ENCODE results near the gene RAB11FIP5.

RAB11FIP5 gene

GRCh38 chr2:73082523-73083410 is 30.0 kb downstream of the RAB11FIP5 start:
- DNase-seq: no peak

DNA sequence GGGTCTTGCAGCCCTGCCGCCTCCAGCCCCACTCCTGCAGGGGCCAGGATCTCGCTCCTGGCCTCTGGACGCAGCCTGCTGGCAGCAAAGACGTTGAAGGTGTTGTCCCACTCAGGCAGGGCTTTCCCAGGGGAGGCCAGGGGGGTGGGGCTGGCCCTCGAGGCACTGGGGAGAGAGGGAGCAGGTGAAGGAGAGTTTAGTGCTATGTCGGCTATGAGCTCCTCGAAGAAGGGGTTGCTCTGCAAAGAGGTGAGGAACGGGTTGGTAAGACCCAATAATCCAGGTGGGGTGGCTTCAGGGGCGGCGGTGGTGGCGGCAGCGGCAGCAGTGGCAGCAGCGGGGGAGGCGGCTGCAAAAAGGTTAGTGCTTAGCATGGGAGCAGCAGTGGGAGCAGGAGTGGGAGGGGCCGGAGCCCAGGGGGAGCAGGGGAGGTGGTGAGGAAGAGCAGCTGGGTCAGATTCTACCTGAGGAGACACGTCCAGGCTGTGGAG is 31.5 kb downstream of the RAB11FIP5 start:
- peak; percentile 12 to 60 for DNase-seq

DNA sequence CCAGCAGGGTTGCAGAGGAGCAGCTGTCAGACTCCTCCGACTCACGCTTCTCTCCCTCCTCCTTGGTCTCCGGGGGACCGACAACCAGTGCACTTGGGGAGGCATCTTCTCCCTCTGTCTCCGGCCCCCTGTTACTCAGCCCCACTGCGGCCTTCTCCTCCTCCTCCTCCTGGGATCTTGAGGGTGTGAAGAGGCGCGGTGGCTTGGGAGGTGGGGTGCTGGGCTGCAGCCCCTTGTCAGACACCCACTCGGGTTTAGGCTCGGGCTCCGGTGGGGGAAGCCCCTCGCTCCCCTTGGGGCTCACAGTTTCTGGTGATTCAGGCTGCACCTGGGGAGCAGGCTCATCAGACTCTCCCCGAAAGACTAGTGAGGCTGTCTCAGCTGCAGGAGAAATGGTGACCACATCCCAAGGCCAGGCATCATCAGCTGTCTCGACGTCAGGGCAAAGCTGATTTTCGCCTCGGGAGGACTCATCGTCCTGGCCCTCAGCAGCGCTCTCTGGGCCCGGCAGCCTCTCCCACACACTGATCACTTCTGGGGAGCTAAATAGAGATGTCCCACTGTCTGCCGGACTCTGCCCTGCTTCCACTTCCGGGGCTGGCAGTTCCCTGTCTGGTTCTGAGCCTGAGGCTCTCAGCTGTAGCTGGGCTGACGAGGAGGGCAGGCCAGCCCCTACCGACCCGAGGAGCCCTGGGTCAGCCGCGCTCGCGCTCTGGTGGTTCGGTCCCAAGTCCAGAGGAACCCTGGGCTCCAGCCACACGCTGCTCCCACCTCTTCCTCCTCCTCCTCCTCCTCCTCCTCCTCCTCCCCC is 32.2 kb downstream of the RAB11FIP5 start:
- no peak for DNase-seq

DNA sequence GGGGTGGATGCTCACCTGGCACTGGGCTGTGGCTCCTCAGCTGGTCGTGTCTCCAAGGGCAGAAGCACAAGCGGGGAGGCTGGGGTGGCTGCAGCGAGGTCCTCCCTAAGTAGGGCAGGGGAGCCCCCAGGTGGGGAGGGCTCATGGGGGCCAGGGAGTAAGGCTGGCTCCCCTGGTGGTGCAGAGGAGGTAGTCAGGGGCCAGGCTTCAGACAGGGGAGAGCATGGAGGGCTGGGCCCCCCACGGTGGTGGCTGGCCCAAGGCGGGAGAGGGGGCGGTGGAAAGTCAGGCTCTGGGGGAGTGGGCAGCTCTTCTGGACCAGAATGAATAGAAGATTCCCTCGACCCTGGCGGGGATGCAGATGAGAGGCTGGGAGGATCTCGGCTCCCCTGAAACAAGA is 33.1 kb downstream of the RAB11FIP5 start:
- no peak for DNase-seq

DNA sequence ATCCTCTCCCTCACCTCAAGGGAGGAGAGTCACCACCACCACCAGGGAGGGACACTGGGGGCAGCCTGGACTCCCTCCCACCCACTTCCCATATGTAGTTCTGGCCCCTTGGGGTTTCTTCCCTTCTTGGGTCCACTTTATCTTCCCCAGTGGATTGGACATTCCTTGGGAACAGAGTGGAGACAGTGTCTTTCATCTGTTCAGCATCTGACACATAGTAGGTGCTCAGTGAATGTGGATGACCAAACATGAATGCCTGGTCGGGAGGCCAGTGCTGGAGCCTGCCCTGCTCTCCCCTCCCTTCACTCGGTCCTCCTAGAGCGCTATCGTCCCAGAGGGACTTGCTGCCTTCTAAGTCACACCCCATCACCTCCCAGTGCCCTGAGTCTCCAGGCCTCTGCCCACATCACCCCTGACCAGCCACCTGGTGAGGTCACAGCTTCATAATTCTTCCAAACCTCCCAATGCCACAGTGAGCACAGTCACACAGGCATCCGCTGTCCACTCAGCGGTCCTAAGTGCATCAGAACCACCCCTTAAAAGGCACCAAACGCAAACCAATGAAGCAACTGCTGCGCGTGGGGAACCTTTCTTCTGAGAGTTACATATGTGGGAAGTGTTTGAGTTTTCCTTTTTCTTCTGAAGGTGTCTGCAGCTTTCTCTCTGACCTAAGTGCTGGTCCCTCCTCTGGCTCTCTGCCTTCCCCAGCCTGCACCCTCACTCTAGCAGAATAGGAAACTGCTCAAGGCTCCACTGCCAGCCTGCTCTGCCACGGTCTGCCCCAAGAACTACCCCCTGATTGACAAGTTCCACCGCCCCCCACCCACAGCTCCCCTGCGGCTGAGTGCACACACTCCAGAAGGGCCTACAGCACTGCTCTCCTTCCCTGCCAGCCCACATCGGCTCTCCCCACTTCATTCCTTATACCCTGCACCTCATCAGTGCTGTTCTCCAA is 34.0 kb downstream of the RAB11FIP5 start:
- DNase-seq: no peak

GRCh38 chr2:73077424-73077795 is 35.3 kb downstream of the RAB11FIP5 start:
- DNase-seq: no peak

DNA sequence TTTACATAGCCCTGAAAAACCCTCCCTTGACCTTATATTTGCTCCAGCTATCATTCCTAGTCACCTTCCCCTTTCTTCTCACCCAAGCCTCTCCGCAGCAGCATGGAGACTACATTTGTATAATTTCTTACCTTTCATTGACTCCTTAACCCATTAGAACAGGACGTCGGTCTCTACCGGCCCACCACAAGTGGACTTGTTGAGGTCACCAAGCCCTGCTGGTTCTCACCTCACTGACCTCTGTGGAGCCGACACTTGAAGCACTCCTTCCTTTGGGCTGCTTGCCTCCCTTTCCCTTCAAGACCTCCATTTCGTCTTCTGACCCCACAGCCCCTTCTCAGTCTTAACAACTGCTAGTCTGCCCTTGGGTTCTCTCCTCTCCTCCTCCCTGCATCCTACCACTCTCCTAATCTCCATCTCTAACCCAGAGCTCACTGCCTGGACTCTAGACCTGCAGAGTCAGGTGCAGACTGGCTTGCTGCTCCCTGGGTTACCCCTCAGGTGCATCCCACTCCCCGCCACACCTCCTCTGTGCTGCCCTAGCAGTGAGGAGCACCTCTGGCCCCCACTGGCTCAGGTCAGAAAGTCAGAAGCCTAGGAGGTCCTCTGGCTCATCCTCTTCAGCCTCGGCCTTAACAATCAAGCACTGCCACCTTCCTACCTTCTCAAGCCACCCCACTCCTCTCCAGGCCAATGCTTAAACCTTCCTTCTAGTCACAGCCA is 35.9 kb downstream of the RAB11FIP5 start:
- DNase-seq: no peak

- DNase-seq: no peak
Measured at GRCh38 chr2:73075477-73076373, 37.0 kb downstream of the RAB11FIP5 start.

- DNase-seq: no peak
Measured at GRCh38 chr2:73074110-73075069, 38.4 kb downstream of the RAB11FIP5 start.

DNA sequence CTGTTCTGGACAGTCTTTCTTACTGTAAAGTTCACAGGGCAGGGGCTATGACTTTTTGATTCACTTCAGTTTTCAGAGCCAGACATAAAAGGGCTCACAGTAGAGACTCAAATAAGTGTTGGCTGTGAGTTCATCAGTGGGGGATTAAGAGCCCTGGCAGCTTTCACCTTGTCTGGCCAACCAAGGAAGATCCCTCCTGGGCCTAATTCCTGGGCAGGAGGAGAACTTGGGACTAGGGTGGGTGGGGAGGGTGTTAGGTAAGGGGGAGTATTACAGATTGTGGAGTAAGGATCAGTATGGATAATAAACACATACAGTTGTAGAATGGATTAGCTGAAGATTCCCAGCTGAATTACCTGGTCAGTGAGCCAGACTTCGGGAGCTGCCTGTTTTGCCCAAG is 40.3 kb downstream of the RAB11FIP5 start:
- no peak for DNase-seq

DNA sequence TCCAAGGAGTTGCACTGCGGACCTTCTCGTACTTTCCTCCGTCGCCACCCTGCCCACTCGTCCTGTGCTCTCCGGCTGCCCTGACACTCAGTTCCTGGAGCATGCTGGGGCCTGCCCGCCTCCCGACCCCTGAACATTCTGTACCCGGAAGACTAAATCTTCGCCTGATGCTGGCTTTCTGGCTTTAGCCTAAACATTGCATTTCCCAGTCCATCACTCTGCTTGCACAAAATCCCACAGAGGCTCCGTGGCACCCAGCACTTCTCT is 40.7 kb downstream of the RAB11FIP5 start:
- no peak for DNase-seq

- peak; percentile 85 to 97 for DNase-seq
Measured at GRCh38 chr2:73071360-73072128, 41.2 kb downstream of the RAB11FIP5 start, which contains the start of gene SFXN5. Gene SFXN5 (minus strand): TSS chr2:73071712. CDS start chr2:73071705, 7 bp downstream.

DNA sequence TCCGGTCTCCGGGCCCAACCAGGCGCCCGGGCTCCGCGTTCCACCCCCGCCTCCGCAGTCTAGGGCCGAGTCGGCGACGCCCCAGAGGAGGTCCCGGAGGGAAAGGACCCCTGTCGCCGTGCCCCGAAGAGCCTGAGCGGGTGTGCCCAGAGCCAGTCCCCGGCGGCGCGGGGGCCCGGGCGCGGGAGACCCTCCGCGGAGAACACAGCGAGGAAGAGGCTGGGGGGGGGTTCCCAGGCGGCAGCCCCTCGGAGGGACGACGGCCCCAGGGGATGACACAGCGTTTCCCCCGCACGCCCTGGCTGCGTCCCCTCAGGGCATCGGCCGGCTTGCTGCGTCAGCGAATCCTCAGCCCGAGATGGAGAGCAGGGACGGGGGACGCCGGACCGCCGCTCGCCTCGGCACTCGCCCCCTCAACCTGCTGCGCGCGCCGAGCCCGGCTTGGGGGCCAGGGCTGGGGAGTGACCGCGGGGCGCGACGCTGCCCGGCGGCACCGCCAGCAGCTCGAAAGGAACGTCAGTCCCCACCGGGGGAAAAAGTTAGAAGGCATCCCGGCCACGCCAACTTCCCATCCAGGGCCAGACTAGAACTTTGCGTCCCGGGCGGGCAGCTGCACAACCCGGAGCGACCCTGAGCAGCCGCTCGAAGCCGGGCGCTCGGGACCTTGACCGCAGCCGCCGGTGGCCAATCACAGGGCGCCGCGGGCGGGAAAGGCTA is 41.9 kb downstream of the RAB11FIP5 start:
- DNase-seq: peak; percentile 47

DNA sequence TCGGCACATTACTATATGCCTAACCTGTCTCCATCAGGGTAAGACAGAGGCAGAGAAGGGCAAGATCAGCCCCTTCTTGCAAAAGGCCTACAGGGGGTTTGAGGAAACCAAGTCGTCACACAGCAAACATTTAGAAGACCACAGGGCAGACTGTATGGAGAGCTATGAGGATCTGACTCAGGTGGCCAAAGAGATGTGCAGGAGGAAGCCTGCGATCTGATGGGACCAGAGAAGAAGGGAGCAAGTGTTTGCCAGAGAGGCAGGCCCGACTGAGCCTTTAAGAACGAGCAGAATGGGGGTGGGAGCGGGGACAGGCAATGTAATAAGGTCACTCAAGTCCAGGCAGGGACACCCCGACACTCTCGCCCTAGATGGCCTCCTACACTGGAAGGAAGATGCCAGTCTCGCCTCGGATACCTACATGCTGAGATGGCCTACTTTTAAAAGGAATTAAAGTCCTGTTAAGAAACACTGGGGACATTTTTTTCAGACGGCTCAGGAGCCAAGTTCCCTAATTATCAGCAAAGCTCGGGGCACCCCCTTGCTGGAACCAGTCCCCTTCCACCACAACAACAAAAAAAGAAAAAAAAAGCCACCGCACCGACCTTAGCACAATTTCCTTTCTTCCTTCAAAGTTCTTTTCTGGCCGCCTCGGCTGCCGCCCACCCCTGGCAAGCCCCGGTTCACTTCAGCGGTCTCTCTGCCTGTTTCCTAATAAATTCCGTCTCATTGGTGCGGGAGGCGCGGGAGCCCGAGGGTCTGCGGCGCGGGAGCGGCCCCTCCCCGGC is 42.7 kb downstream of the RAB11FIP5 start:
- DNase-seq: peak in 1 of 2 experiments; percentile 4

GRCh38 chr2:73069041-73069854 is 43.5 kb downstream of the RAB11FIP5 start:
- no peak for DNase-seq

DNA sequence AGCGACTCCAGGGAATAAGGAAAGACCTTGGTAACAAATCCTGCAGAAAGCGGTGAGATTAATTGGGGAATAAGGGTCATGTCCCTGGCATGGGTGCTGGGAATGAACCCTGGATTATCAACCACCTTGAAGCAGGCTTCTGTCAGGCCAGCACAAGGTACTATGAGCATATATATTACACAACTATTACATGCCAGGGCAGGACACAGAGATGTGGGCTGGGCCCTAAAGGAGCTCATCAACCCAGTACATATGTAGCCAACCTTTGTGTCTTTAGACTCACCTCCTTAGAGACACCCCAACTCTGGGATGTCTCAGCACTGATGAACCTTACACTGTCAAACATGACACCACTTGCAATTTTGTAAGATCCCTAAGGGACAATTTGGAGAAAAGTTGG is 44.6 kb downstream of the RAB11FIP5 start:
- no peak for DNase-seq

DNA sequence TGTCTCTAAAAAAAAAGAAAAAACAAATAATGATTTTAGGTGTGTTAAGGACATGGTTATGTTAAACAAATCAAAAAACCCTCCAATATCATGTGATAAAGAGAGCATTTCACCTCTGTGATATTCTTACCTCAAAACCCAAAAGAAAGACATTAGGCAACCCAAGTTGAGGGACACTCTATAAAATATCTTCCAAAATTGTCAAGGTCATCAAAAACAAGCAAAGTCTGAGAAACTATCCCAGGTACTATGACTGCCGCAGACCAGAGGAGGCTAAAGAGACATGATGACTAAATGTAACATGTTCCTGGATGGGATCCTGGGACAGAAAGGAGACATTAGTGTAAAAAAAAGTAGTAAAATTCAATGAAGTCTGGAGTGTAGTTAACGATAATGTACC is 45.7 kb downstream of the RAB11FIP5 start:
- no peak for DNase-seq

Data from NCI-H526 (cell line).